Heart left ventricle (tissue), 13 donors: ENCODE measurements around the gene AGR2.

Experiments
- POLR2A ChIP-seq, 2 donors: fragments of 450-650 bp; IDR thresholded peaks; one replicate each; pipeline ENCODE4 v1.6.1; 2017; ENCODE audit warnings: antibody characterized with exemption in 2 of 2, mild to moderate bottlenecking in 2 of 2, moderate library complexity in 2 of 2
- TF ChIP-seq, protein P1 (sequence below), 12 donors: fragments of 200-600 bp; sonication (generic) in 4 of 12; IDR thresholded peaks; one replicate each; pipeline versions ENCODE4 v1.5.0 to v1.8.0; 2018 to 2022; ENCODE audit warnings: antibody characterized with exemption in 12 of 12, mild to moderate bottlenecking in 5 of 12
- donor health status: ischemic (EF 13 %, LVEDD 7.1; RV severe dilation, severe dysfunction).
- donor health status: DM: no; HTN: yes; CAD: no.
- donor health status: DM: no; HTN: no; CAD: no.
- donor health status: ischemic (EF 25% LVEDD 6.9; RV normal size, moderate dysfunction).
- donor health status: ischemic (EF 25% LVEDD 5.7; RV mildly dilated, moderate dysfunction).
- donor health status: ischemic (EF 35%, LVEDD 5.7; RV mildly dilated, moderate dysfunction).
- donor health status: nonischemic (EF 11% LVEDD 7.7; RV severe dilation, severe dysfunction).
- donor health status: DM: yes; HTN: yes; CAD: no.
- donor health status: PGD.
- donor health status: ischemic (EF 29% LVEDD 5.4; RV normal size, mild dysfunction).
- donor health status: nonischemic (EF 23%, LVEDD 6.1; RV moderate dilation, normal function).

DNA sequence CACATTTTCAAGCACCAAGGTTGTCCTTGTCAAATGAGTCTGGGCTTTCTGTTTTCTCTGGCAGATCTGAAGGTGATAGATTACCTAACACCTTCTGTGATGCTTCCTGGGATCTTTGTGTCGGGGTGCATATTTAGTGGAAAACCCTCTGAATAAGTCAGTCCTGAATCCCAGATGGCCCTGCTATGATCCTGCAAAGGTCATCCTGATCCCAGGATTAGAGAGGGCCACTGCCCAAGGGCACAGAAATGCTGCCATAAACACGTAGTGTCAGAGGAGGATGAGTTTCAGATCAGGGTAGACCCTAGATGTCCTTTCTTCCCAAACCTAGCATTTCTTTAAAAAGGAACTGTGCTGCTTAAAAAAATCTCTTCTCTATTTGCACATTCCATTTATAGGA is 19.0 kb downstream of the AGR2 start:
- TF ChIP-seq, protein P1, sequence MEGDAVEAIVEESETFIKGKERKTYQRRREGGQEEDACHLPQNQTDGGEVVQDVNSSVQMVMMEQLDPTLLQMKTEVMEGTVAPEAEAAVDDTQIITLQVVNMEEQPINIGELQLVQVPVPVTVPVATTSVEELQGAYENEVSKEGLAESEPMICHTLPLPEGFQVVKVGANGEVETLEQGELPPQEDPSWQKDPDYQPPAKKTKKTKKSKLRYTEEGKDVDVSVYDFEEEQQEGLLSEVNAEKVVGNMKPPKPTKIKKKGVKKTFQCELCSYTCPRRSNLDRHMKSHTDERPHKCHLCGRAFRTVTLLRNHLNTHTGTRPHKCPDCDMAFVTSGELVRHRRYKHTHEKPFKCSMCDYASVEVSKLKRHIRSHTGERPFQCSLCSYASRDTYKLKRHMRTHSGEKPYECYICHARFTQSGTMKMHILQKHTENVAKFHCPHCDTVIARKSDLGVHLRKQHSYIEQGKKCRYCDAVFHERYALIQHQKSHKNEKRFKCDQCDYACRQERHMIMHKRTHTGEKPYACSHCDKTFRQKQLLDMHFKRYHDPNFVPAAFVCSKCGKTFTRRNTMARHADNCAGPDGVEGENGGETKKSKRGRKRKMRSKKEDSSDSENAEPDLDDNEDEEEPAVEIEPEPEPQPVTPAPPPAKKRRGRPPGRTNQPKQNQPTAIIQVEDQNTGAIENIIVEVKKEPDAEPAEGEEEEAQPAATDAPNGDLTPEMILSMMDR (IDR thresholded peaks at IDR 0.05): no peak
- no peak for TF ChIP-seq POLR2A (IDR thresholded peaks at IDR 0.05)
